ENCODE measurements around the gene UBALD2.
"Not testable (repeated sequence)": the region's sequence is repeated elsewhere in the genome, so short reads cannot be mapped to it uniquely, and the experiment has no call there.

Gene UBALD2

GRCh38 chr17:76266244-76266938 is 1.2 kb downstream of the UBALD2 start:
- no peak for DNase-seq (ENCODE audit: low spot score)

DNA sequence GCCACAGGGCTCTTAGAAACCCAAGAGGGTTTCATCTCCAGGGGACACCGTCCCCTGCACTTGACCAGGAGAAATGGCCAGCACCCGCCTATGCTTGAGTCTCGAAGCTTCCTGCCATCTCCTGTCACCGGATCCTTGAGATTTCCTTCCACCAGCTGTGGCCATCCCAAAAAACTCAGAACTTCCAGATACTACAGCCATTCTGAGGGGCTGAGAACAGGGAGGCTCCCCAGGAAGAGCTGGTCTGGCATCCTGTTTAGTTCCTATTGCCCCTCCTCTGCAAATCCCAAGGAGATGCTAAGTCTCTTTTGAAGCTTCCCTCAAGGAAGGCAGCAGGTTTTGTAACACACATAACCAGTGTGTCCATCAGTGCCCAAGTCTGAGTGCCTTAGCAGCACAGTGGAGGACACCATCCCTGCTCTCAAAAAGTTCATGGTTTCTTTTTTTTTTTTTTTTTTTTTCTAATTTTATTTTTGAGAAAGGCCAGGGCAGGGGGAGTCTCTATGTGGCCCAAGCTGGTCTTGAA is 2.0 kb downstream of the UBALD2 start:
- DNase-seq (ENCODE audit: low spot score) = no peak

DNA sequence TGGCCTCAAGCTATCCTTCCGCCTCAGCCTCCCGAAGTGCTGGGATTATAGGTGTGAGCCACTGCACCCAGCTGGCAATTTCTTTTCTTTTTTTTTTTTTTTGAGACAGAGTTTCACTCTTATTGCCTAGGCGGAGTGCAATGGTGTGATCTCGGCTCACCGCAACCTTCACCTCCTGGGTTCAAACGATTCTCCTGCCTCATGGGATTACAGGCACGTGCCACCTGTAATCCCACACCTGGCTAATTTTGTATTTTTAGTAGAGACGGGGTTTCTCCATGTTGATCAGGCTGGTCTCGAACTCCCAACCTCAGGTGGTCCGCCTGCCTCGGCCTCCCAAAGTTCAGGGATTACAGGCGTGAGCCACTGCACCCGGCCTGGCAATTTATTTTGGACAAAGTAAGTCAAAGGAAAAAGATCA is 2.4 kb downstream of the UBALD2 start:
- not testable (repeated sequence) for DNase-seq (ENCODE audit: low spot score)

DNA sequence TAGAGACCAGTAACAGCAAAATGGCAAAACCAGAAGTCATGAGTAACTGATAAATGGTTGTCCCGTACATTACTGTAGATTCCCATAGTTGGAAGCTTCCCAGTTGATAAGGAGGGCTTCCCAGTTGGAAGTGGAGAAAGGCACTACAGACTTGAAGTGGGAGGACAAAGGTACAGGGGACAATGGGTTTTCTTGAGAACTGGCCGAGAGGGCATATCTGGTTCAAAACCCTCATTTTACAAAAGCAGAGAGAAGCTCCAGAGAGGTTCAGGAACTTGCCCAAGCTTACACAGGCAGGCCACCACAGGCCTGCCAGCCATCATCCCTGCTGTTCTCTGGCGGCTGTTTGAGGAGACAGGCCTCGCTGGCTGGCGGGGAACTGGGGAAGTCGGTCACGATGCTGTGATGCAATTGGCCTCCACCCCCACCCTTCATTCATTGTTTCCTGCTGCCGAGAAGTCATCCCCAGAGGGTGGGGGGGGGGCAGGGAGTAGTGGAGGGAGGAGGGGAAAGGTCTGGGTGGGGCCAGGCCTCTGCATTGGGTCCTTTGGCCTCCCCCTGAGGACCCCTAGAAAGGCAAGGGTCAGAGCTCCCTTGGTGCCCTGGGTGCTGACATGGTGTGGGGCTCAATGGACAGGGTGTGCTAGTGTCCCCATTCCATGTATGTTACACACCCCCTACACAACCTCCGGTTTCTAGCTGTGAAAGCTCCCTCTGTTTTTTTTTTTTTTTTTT is 3.0 kb downstream of the UBALD2 start:
- DNase-seq (ENCODE audit: low spot score) = no peak

DNA sequence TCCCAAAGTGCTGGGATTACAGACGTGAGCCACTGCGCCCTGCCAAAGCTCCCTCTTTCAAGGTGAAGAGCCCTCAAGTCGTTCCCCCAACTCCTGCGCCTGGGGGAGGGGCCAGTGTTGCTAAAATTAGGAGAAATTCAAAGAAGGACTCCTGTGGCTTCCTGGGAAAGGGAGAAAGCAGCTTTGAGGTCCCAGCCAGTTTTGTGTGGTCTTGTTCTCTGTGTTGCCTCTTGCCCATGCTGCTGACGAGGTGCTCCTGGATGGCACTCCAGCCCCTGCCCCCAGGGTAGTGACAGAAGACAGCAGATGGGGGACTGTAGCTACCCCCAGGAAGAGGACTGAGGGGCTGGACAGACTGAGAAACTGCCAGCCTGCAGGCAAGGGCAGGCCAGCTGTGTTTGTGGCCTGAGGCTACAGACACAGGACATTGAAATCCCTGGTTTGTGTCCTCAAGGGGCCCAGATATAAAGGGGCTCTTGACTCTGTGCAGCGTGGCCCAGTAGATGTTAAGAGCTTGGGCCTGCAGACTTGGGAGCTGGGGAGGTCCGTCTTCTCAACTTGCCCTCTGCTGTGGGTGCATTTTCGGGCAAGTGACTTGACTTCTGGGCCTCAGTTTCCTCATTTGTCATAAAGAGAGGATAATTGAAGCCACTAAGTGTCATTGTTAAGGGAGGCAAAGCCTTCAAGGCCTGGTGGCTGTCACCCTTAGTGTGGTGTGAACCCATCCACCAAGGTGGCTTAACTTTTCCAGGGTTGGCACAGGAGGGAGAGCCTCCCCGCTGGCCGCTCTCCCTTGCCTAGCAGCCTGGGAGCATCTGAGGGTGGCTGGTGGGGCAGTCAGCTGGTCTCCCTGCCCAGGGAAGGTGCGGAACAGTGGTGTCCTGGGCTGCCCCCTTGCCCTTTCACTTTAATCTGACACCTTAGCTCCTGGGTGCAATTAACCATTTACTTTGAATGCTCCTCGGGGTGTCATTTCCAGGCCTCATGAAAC is 4.1 kb downstream of the UBALD2 start:
- DNase-seq (ENCODE audit: low spot score) = no peak

DNA sequence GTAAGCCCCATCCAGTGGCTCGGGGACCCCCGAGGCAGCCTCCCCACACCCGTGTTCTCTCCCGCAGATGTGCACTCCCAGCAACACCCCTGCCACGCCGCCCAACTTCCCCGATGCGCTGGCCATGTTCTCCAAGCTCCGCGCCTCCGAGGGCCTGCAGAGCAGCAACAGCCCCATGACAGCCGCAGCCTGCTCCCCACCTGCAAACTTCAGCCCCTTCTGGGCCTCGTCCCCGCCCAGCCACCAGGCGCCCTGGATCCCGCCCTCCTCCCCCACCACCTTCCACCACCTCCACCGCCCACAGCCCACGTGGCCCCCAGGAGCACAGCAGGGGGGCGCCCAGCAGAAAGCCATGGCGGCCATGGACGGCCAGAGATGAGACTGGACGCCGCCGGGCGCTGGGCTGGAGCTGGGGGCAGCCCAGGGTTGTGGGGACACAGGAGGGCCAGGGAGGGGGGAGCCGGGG is 5.0 kb downstream of the UBALD2 start:
- no peak for DNase-seq (ENCODE audit: low spot score)

DNA sequence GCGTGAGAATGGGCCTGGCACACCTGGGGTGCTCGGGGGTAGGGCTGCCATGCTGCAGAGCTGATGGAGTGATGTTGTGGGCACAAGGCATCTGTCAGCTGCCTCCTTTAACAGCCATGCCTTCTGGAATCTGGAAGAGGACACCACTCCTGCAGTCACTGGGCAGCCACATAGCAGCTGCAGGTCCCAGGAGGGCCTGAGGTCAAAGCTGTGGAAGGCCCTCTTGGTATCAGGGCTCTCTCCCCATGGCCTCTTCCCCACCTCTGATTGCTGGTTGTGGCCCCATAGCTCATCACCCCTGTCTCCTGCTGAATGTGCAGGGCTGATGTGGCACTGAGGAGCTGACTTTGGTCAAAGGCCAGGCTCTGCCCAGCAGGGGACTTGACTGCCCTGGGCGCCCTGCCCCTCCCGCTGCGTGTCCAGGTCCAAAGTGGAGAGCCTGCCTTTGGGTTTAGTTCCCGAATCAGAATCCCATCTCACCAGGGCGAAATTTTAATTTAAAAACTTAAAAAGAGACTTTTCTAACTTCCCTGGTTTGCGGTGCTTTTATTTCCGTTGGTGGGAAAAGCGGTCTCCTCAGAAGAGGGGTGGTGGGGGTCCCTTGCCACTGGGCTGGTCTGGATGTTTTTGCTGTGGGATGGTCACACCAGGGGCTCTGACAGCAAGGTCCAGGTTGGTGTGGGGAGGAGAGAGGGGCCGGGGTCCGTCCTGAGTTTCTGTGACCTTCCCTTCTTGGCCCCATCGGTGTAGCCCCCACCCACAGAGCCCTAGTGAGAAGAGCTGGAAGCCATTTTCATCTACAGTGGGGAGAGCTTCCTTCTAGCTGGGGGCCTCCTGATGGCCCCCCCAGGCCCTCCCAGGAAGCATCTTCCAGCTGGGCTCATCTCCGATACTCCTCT is 5.9 kb downstream of the UBALD2 start:
- no peak for DNase-seq (ENCODE audit: low spot score)

DNA sequence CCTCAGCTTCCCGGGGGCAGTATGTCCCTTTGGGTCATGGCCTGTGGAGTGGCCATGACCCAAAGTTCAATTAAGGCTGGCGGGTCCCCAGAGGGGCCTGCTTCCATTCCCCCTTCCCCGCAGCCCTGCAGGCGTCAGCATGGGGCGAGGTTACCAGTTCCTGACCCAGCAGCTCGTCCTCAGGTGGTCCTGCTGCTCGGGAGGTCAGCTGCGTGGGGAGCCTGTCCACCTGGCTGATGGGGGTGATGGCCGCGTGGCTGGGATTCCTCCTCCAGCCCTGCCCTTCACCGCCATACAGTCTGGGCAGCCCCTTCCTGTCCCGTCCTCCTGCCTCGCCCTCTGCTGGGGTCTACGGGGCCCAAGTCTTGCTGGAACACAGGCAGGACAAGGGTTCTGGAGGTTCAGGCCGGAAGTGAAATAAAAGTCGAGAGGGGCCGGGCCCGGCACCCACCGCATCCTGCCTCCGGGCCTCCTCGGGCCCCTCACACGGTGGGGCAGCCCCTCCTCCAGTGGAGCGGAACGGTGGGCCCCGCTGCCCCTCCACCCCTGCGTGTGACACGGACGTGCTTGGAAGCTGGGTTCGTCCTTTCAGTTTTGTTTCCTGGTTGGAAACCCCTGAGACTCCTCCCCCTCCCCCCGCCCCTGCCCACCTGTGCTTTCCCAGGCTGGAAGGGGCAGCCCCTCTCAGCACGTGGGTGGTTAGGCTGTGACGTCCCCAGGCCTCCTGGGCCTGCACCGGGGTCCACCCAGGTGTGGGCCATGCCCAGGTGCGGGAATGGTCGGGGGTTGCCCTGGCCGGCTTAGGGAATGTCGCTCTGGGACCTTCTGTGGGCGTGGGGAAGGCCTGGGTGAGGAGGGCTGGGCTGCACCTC is 6.8 kb downstream of the UBALD2 start:
- DNase-seq (ENCODE audit: low spot score) = no peak

- DNase-seq (ENCODE audit: low spot score) = no peak
Observed at GRCh38 chr17:76272541-76273444, 7.6 kb downstream of the UBALD2 start.

- DNase-seq (ENCODE audit: low spot score) = no peak
Observed at GRCh38 chr17:76273445-76274111, 8.4 kb downstream of the UBALD2 start.

DNA sequence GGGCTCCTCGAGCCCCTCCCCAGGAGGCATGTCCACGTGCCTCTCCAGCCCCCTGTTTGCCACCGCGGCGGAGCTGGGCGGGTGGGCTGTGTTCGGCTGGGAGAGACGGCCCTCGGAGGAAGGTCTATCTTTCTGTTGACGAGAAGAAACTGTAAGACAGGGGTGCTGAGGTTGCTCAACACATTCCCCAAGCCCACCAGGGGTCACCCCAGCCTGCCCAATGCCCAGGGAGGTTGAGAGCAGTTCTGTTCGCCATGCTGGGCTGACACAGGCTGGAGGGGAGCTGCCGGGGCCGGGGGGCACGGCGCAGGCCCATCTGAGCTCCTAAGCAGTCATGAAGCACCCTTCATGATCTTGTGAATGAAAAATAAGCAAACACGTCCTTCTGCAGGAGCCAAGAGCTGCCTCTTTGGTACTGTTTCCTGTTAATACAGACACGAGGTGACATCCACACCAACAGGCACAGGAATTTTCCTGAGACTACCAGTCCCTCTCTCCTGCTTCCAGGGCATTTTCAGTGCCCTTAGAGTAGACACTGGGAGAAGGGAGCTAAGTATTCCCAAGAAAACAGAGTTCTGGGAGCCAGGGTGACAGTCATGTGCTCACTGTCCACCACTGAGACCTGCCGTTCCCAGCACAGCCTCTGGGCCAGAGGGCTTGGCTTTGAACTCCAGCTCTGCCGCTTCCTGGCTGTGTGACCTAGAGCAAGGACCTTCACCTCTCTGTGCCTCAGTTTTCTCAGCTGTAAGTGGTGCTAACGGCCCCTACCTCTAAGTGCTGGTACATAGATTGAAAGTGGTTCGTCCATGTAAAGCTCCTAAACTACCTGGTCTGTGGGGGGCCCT is 9.2 kb downstream of the UBALD2 start:
- DNase-seq (ENCODE audit: low spot score) = no peak

- DNase-seq (ENCODE audit: low spot score) = no peak
Observed at GRCh38 chr17:76275382-76276068, 10.4 kb downstream of the UBALD2 start.

GRCh38 chr17:76276069-76276431 is 10.9 kb downstream of the UBALD2 start:
- no peak for DNase-seq (ENCODE audit: low spot score)

GRCh38 chr17:76276461-76277299 is 11.5 kb downstream of the UBALD2 start:
- DNase-seq (ENCODE audit: low spot score) = no peak

GRCh38 chr17:76277300-76278267 is 12.4 kb downstream of the UBALD2 start:
- DNase-seq (ENCODE audit: low spot score) = no peak

All from cerebellar cortex (tissue), 1 donor.